ENCODE data around the gene GRK3. TPM values are rescaled to one million over a fixed set of nuclear protein-coding genes. Genes with fewer than 3 reads are reported as not detected.

GRK3 gene
- total RNA-seq, 1 experiment from 2014 or later: 14.6 TPM

DNA sequence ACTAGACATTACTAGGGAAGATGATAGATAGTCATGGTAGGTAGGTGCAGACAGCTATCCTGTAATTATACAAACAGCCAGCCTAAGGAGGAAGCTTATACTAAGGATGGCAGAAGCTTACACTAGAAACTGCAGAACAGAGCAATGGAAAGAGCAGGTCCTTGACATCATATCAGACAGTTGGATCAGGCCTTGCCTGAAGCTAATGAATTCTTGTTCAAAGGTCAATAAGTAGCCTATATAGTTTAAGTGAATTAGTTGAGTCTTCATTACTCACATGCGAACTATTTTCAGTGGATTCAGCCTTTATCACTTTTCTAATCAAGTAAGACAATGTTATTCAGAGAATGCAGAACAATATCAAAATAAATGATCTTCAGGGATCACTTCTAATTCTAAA, 22.3 kb upstream of the GRK3 start:
- H3K4me1 ChIP-seq (ENCODE audit: control insufficient read depth in 1 of 2, insufficient read depth in 2 of 2, low read length in 2 of 2): peaks cover 16 to 26% of the 10 kb centered on the region in 2 experiments
- H4K20me1 ChIP-seq (ENCODE audit: insufficient read depth): no peaks in the 10 kb centered on the region
- no peak for DNase-seq (ENCODE audit: low read depth, low spot score)
- no peaks in the 10 kb centered on the region for H3K79me2 ChIP-seq (ENCODE audit: insufficient read depth, low read length)
- no peak for ATAC-seq
- RAD21 ChIA-PET (ENCODE audit: low non-redundant PET in 1 of 2, low total read pairs in 2 of 2, uncharacterized antibody in 2 of 2, unreplicated experiment in 2 of 2): interaction anchor here (0.5 to 1.1 kb wide), 2 partner anchors 80 to 176 kb away, joined by 4 to 5 read pairs; no protein-coding TSS in a partner anchor
- intact Hi-C loops (cut with micrococcal nuclease): no loop called here
- no peaks in the 10 kb centered on the region for H3K9me3 ChIP-seq (ENCODE audit: control insufficient read depth in 1 of 2, insufficient read depth in 1 of 2, low read depth in 1 of 2, low read length in 2 of 2)
- no peak overlapping the region for H3K4me3 ChIP-seq (replicated peaks in 1 of 2; ENCODE audit: low read depth in 1 of 2, low read length in 2 of 2)
- CTCF ChIA-PET: no interaction called here
- BruUV-seq (replicated peaks): no TSS peak
- no peaks in the 10 kb centered on the region for H3K9me2 ChIP-seq (ENCODE audit: insufficient read depth)
- no peak for TF ChIP-seq CEBPB (IDR thresholded peaks at IDR 0.05; ENCODE audit: low read depth)
- no peak for TF ChIP-seq RAD21 (IDR thresholded peaks at IDR 0.05; ENCODE audit: low read depth)
- TF ChIP-seq, protein P1, sequence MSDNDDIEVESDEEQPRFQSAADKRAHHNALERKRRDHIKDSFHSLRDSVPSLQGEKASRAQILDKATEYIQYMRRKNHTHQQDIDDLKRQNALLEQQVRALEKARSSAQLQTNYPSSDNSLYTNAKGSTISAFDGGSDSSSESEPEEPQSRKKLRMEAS (IDR thresholded peaks at IDR 0.05): no peak
- TF ChIP-seq POLR2A (IDR thresholded peaks at IDR 0.05; ENCODE audit: borderline replicate concordance, extremely low read depth, insufficient read depth, insufficient read length): no peak
- TF ChIP-seq ZNF274 (IDR thresholded peaks at IDR 0.05; ENCODE audit: low read depth, low read length): no peak
- TF ChIP-seq, protein P2, sequence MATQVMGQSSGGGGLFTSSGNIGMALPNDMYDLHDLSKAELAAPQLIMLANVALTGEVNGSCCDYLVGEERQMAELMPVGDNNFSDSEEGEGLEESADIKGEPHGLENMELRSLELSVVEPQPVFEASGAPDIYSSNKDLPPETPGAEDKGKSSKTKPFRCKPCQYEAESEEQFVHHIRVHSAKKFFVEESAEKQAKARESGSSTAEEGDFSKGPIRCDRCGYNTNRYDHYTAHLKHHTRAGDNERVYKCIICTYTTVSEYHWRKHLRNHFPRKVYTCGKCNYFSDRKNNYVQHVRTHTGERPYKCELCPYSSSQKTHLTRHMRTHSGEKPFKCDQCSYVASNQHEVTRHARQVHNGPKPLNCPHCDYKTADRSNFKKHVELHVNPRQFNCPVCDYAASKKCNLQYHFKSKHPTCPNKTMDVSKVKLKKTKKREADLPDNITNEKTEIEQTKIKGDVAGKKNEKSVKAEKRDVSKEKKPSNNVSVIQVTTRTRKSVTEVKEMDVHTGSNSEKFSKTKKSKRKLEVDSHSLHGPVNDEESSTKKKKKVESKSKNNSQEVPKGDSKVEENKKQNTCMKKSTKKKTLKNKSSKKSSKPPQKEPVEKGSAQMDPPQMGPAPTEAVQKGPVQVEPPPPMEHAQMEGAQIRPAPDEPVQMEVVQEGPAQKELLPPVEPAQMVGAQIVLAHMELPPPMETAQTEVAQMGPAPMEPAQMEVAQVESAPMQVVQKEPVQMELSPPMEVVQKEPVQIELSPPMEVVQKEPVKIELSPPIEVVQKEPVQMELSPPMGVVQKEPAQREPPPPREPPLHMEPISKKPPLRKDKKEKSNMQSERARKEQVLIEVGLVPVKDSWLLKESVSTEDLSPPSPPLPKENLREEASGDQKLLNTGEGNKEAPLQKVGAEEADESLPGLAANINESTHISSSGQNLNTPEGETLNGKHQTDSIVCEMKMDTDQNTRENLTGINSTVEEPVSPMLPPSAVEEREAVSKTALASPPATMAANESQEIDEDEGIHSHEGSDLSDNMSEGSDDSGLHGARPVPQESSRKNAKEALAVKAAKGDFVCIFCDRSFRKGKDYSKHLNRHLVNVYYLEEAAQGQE (IDR thresholded peaks at IDR 0.05; ENCODE audit: low read depth): no peak
- no peak for TF ChIP-seq TCF7L2 (IDR thresholded peaks at IDR 0.05; ENCODE audit: borderline replicate concordance, extremely low read depth, insufficient read depth, insufficient read length)
- no peak for TF ChIP-seq EGR1 (IDR thresholded peaks at IDR 0.05; ENCODE audit: low read depth)
- TF ChIP-seq, protein P3, sequence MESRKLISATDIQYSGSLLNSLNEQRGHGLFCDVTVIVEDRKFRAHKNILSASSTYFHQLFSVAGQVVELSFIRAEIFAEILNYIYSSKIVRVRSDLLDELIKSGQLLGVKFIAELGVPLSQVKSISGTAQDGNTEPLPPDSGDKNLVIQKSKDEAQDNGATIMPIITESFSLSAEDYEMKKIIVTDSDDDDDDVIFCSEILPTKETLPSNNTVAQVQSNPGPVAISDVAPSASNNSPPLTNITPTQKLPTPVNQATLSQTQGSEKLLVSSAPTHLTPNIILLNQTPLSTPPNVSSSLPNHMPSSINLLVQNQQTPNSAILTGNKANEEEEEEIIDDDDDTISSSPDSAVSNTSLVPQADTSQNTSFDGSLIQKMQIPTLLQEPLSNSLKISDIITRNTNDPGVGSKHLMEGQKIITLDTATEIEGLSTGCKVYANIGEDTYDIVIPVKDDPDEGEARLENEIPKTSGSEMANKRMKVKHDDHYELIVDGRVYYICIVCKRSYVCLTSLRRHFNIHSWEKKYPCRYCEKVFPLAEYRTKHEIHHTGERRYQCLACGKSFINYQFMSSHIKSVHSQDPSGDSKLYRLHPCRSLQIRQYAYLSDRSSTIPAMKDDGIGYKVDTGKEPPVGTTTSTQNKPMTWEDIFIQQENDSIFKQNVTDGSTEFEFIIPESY (IDR thresholded peaks at IDR 0.05; ENCODE audit: extremely low read depth, insufficient replicate concordance, low read length): no peak
- TF ChIP-seq EZH2phosphoT487 (IDR thresholded peaks at IDR 0.05; ENCODE audit: borderline replicate concordance): no peak
- TF ChIP-seq POLR2AphosphoS5 (IDR thresholded peaks at IDR 0.05; ENCODE audit: low read depth, low read length): no peak
- TF ChIP-seq, protein P4, sequence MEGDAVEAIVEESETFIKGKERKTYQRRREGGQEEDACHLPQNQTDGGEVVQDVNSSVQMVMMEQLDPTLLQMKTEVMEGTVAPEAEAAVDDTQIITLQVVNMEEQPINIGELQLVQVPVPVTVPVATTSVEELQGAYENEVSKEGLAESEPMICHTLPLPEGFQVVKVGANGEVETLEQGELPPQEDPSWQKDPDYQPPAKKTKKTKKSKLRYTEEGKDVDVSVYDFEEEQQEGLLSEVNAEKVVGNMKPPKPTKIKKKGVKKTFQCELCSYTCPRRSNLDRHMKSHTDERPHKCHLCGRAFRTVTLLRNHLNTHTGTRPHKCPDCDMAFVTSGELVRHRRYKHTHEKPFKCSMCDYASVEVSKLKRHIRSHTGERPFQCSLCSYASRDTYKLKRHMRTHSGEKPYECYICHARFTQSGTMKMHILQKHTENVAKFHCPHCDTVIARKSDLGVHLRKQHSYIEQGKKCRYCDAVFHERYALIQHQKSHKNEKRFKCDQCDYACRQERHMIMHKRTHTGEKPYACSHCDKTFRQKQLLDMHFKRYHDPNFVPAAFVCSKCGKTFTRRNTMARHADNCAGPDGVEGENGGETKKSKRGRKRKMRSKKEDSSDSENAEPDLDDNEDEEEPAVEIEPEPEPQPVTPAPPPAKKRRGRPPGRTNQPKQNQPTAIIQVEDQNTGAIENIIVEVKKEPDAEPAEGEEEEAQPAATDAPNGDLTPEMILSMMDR (IDR thresholded peaks at IDR 0.05 in 2 of 3, conservative IDR thresholded peaks at IDR 0.05 in 1 of 3; ENCODE audit: borderline replicate concordance in 1 of 3, insufficient read depth in 1 of 3, low read depth in 2 of 3, low read length in 2 of 3): no peak
- TF ChIP-seq JUND (IDR thresholded peaks at IDR 0.05): no peak
- no peak for TF ChIP-seq SP1 (IDR thresholded peaks at IDR 0.05; ENCODE audit: low read depth)
- TF ChIP-seq ZFX (IDR thresholded peaks at IDR 0.05): no peak
- no peak for TF ChIP-seq SIN3A (IDR thresholded peaks at IDR 0.05; ENCODE audit: low read depth)
- TF ChIP-seq CBX3 (IDR thresholded peaks at IDR 0.05; ENCODE audit: low read depth): no peak
- no peak for TF ChIP-seq SRF (IDR thresholded peaks at IDR 0.05; ENCODE audit: low read depth)
- TF ChIP-seq EZH2 (IDR thresholded peaks at IDR 0.05): no peak
- TF ChIP-seq YY1 (IDR thresholded peaks at IDR 0.05; ENCODE audit: extremely low read depth, insufficient replicate concordance, low read depth, low read length): no peak
- POLR2A ChIA-PET: no interaction called here
- no peaks in the 10 kb centered on the region for H3K36me3 ChIP-seq (ENCODE audit: control insufficient read depth in 1 of 2, insufficient read depth in 2 of 2, low read length in 2 of 2)
- no peaks in the 10 kb centered on the region for H3K27me3 ChIP-seq (ENCODE audit: insufficient read depth, low read length)
- H2AFZ ChIP-seq (ENCODE audit: low read depth, low read length, poor library complexity, severe bottlenecking): no peak overlapping the region
- no peak overlapping the region for H3K4me2 ChIP-seq (ENCODE audit: low read length)
- no peak overlapping the region for H3K27ac ChIP-seq (ENCODE audit: low read depth, low read length)
- H3K9ac ChIP-seq (ENCODE audit: low read length): no peak overlapping the region
